Activated T-helper 17 cell treated with anti-CD3 and anti-CD28 coated beads, Interleukin-2, amount 50 U/mL, for 72 hours (primary cell): ENCODE measurements around the gene GREM1. TPM values are rescaled to one million over a fixed set of nuclear protein-coding genes. Genes with fewer than 3 reads are reported as not detected.
A peak's percentile ranks its signal among the peaks of the same experiment; 100 is the strongest.

ENCODE experiments used
- ATAC-seq: fragments of 150-1000 bp; cut with Tn5 transposase; replicated peaks from 2 replicates; pipeline ENCODE4 v1.10.0; 2021; ENCODE audit warnings: mild to moderate bottlenecking, moderate library complexity
- H3K27ac Mint-ChIP-seq: one replicate; pipeline ENCODE4 v1.8.0; 2022; ENCODE audit warnings: mixed read lengths
- H3K27me3 Mint-ChIP-seq: one replicate; pipeline ENCODE4 v1.8.0; 2022; ENCODE audit warnings: mixed read lengths
- H3K36me3 Mint-ChIP-seq: one replicate; pipeline ENCODE4 v1.8.0; 2022; ENCODE audit warnings: low read depth, mild to moderate bottlenecking, mixed read lengths
- H3K4me1 Mint-ChIP-seq: one replicate; pipeline ENCODE4 v1.8.0; 2022; ENCODE audit warnings: mixed read lengths
- H3K4me3 Mint-ChIP-seq: one replicate; pipeline ENCODE4 v1.8.0; 2022; ENCODE audit warnings: mild to moderate bottlenecking, mixed read lengths
- H3K9me3 Mint-ChIP-seq: one replicate; pipeline ENCODE4 v1.8.0; 2022; ENCODE audit warnings: mixed read lengths
- total RNA-seq, 2 donors: library from RNA; stranded (reverse); gene quantifications; one replicate each; pipeline ENCODE4 v1.2.3, GENCODE V29; 2022

The GREM1 gene
- total RNA-seq: not detected

DNA sequence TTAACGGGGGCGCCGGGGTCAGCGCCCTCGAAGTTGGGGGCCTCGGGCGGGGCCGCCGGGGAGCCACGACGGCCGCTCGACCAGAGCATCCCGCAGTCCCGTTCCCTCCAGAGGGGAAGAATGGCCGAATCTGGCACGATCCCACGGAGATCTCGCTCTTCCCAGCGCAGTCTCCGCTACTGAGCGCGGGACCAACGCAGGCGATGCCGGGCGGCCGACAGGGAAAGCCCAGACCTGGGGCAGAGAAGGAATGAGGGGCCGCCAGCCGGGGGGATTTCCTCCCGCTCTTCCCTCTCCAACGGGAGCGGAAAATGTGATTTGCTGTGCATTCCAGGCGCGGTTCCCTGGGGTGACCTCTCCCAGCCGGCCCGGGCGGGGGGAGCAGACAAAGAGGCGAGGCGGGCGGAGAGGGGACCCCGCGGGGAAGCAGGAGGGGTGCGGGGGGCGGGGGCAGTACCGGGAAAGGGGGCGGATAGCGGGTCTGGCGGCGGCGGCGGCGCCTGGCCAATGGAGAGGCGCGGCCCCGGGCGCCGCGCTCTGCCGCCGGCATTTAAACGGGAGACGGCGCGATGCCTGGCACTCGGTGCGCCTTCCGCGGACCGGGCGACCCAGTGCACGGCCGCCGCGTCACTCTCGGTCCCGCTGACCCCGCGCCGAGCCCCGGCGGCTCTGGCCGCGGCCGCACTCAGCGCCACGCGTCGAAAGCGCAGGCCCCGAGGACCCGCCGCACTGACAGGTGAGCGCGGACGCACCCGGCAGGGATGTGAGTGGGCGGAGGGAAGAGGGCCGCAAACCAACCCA is at the start of gene GREM1:
TSS of gene GREM1 (plus strand) at position 579 of the 801 bp plus-strand sequence. CDS start 12,687 bp downstream, outside the sequence.
- peak within 1 kb of the TSS; percentile 47 for H3K4me3 Mint-ChIP-seq
- H3K9me3 Mint-ChIP-seq: no peaks in the 10 kb centered on the region
- no peak within 1 kb of the TSS for H3K27ac Mint-ChIP-seq
- H3K27me3 Mint-ChIP-seq: peaks cover 50% of the 10 kb centered on the region
- no peaks in the 10 kb centered on the region for H3K36me3 Mint-ChIP-seq
- ATAC-seq: no peak
- no peaks in the 10 kb centered on the region for H3K4me1 Mint-ChIP-seq

DNA sequence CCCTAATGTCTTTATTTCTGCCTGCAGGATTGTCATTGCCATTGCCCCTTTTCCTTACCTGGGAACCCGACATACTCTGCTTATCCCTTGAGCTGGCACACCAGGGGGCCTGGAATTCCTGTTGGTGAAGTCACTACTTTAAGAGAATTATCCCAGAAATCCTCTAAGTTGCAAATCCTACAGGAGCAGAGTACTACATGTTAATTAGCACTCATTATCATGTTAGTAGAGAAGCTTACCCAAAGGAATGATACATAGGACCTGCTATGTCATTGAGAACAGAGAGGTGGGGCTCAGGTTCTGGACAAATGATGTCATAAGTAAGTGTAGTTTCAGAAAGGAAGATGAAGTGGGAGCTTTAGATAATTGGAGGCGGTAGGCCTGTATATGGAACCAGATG is 48.9 kb upstream of the GREM1 start:
- Mint-ChIP-seq H3K27ac (no peak overlapping the region), H3K27me3 (no peaks in the 10 kb centered on the region), H3K36me3 (no peaks in the 10 kb centered on the region), H3K9me3 (no peaks in the 10 kb centered on the region), H3K4me1 (no peaks in the 10 kb centered on the region), H3K4me3 (no peak overlapping the region)
- no peak for ATAC-seq

- no peak for ATAC-seq
- Mint-ChIP-seq H3K27me3 (no peaks in the 10 kb centered on the region), H3K4me1 (no peaks in the 10 kb centered on the region), H3K9me3 (no peaks in the 10 kb centered on the region), H3K36me3 (no peaks in the 10 kb centered on the region), H3K27ac (no peak overlapping the region), H3K4me3 (no peak overlapping the region)
Measured at GRCh38 chr15:32669896-32670611, 47.8 kb upstream of the GREM1 start.

GRCh38 chr15:32670623-32671022 is 47.2 kb upstream of the GREM1 start:
- H3K4me3 Mint-ChIP-seq: no peak overlapping the region
- H3K27ac Mint-ChIP-seq: no peak overlapping the region
- no peaks in the 10 kb centered on the region for H3K36me3 Mint-ChIP-seq
- no peaks in the 10 kb centered on the region for H3K27me3 Mint-ChIP-seq
- no peak for ATAC-seq
- H3K9me3 Mint-ChIP-seq: no peaks in the 10 kb centered on the region
- H3K4me1 Mint-ChIP-seq: no peaks in the 10 kb centered on the region

DNA sequence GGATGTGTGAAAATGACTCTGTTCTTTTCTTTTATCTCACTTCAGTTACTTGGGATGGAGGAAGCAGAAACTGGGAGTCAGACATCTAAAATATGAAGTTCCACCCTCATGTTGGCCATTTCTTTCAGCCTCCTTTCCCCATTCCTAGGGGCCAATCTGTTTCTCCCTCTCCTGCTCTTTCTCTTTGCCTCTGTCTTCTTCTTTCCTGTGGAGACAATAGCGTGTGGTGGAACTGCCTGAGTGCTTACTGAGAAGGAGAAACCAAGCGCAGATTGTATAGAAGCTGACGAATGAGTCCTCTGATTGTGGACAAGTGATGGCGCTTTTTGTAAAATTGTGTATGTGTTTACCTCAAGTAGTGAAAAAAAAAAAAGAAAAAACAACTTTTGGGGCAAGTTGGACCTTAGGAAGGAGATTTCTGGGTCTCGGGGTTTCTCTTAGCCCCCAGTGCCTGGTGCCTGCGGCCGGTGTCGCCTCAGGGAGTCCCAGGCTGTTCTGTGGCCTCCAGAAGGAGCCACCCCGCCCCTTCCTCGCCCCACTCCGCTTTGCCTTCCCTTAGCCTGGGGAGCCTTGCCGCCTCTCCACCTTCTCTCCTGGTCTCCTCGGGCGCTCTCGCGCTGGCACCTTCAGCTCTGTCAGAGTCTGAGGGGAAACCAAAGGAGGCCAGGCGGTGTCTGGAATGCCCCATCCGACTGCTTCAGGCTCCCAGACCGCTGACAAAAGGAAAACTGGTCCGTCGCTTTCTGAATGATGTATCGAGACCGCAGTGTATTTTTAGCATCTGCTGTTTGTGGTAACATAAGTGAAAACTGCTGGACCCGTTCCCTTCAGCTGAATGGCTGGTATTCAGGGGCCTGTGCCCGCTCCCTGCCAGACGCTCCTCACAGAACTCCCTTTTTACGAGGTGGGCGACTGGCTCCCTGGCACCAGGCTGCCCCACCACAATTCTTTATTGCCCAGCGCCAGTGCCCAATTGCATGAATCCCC is 46.2 kb upstream of the GREM1 start:
- Mint-ChIP-seq H3K4me3 (no peak overlapping the region), H3K27me3 (no peaks in the 10 kb centered on the region), H3K27ac (no peak overlapping the region), H3K36me3 (no peaks in the 10 kb centered on the region), H3K9me3 (no peaks in the 10 kb centered on the region), H3K4me1 (no peaks in the 10 kb centered on the region)
- no peak for ATAC-seq

DNA sequence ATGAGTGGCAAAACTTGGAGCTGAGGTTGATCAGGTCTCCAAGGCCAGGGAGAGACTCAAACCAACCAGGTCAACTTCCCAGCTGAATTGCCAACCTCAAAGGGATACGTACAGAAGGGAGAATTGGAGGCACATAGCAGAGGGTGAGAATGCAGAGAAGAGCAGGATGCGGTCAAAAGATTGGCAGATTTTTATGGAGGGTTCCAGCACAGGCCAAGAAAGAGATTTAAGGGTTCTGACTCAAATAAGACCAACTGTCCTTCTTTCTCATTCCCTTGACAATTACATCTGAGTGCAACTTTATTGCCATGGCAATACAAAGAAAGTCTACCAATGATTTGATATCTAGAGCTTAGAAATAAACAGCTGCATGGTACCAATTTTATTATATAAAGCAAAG is 43.1 kb upstream of the GREM1 start:
- Mint-ChIP-seq H3K9me3 (no peaks in the 10 kb centered on the region), H3K27me3 (no peaks in the 10 kb centered on the region), H3K27ac (no peak overlapping the region), H3K4me3 (no peak overlapping the region), H3K36me3 (no peaks in the 10 kb centered on the region), H3K4me1 (no peaks in the 10 kb centered on the region)
- no peak for ATAC-seq

DNA sequence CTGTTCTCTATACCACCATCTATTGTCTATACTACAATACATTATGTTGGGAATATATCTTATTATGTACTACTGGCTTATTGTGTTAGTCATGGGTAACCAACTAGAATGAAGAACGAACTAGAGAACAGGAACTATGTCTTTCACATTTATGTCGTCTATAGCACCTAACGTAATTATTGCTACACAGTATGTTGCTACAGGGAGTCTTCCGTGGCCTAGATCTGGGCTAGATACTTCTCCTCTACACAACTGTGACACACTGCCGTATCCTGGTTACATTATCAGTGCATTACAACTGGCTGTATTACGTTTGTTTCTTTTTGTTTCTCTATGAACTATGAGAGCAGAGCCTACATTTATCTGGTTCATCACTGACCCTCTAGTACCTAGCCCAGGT is 42.3 kb upstream of the GREM1 start:
- Mint-ChIP-seq H3K27ac (no peak overlapping the region), H3K36me3 (no peaks in the 10 kb centered on the region), H3K27me3 (no peaks in the 10 kb centered on the region), H3K4me1 (no peaks in the 10 kb centered on the region), H3K9me3 (no peaks in the 10 kb centered on the region), H3K4me3 (no peak overlapping the region)
- no peak for ATAC-seq

- Mint-ChIP-seq H3K4me1 (no peaks in the 10 kb centered on the region), H3K27ac (no peak overlapping the region), H3K36me3 (no peaks in the 10 kb centered on the region), H3K27me3 (no peaks in the 10 kb centered on the region), H3K9me3 (no peaks in the 10 kb centered on the region), H3K4me3 (no peak overlapping the region)
- no peak for ATAC-seq
Measured at GRCh38 chr15:32676169-32676568, 41.6 kb upstream of the GREM1 start.

DNA sequence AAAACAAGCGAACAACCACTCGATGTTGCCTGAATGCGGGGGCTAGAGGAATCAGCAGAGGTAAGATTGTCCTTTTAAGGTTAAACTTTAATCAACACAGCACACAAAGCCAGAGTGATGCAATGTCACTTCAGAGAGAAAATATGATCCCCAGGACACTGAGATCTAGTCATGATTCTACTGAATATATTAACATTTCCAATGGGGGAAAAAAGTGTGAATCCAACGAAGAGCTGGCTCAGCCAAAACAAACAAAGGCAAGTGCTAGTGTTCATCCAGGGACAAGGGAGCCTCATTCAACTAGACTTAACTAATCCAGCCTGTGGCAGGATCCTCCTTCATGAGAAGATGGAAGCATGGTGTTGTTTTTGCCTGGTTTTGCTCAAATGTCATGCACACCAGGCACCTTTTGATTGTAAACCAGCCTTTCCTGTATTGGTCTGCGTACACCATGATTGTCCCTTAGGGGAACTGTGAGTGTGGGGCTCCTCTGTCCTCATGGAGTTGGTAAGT is 40.5 kb upstream of the GREM1 start:
- no peak for ATAC-seq
- no peaks in the 10 kb centered on the region for H3K4me1 Mint-ChIP-seq
- H3K27me3 Mint-ChIP-seq: no peaks in the 10 kb centered on the region
- H3K4me3 Mint-ChIP-seq: no peak overlapping the region
- H3K36me3 Mint-ChIP-seq: no peaks in the 10 kb centered on the region
- H3K9me3 Mint-ChIP-seq: no peaks in the 10 kb centered on the region
- H3K27ac Mint-ChIP-seq: no peak overlapping the region

- Mint-ChIP-seq H3K27me3 (no peaks in the 10 kb centered on the region), H3K27ac (no peak overlapping the region), H3K9me3 (no peaks in the 10 kb centered on the region), H3K4me3 (no peak overlapping the region), H3K4me1 (no peaks in the 10 kb centered on the region), H3K36me3 (no peaks in the 10 kb centered on the region)
- ATAC-seq: no peak
Measured at GRCh38 chr15:32679298-32679690, 38.5 kb upstream of the GREM1 start.

- no peak for ATAC-seq
- no peak overlapping the region for H3K27ac Mint-ChIP-seq
Measured at GRCh38 chr15:32682569-32682968, 35.2 kb upstream of the GREM1 start.

DNA sequence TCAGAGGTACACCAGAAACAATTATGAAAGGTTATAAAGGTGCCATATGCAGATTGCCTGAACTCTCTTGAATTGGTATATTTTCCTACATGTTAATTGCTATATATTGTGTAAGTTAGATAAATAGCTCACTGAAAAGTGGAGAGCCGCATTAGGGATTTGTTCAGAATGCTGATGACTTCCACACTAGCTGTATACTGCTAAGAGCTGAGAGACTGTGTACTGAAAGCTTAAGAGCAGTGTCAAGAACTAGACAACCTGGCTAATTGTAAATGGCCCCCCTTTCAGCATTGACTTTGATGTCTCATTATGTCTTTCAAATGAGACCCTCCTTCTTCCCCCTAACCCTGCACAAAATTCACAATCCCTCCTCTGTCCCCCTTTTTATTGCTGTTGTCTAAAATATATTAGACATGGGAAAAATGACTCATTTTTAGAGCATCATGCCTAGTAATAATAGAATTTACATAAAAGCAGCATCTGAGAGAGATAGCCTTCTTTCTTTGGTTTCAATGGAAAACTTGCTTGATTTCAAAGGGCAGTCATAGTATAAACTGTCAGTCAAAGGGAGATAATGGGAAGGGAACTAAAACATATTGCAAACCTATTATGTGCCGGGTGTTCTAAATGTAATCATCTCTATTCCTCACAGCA is 34.7 kb upstream of the GREM1 start:
- peaks cover 4% of the 10 kb centered on the region for H3K9me3 Mint-ChIP-seq
- no peaks in the 10 kb centered on the region for H3K27me3 Mint-ChIP-seq
- ATAC-seq: no peak
- H3K4me1 Mint-ChIP-seq: no peaks in the 10 kb centered on the region
- no peaks in the 10 kb centered on the region for H3K36me3 Mint-ChIP-seq
- H3K4me3 Mint-ChIP-seq: no peak overlapping the region
- H3K27ac Mint-ChIP-seq: no peak overlapping the region

More at GRCh38 chr15:32682569-32682968, 35.2 kb upstream of the GREM1 start:
- Mint-ChIP-seq H3K27me3 (no peaks in the 10 kb centered on the region), H3K4me3 (no peak overlapping the region), H3K4me1 (no peaks in the 10 kb centered on the region), H3K36me3 (no peaks in the 10 kb centered on the region), H3K9me3 (peaks cover 4% of the 10 kb centered on the region)

GRCh38 chr15:32683906-32684584 is 33.8 kb upstream of the GREM1 start:
- H3K4me3 Mint-ChIP-seq: no peak overlapping the region
- ATAC-seq: peak; percentile 79
- no peaks in the 10 kb centered on the region for H3K27me3 Mint-ChIP-seq
- H3K9me3 Mint-ChIP-seq: peaks cover 4% of the 10 kb centered on the region
- H3K27ac Mint-ChIP-seq: no peak overlapping the region
- H3K4me1 Mint-ChIP-seq: no peaks in the 10 kb centered on the region
- H3K36me3 Mint-ChIP-seq: no peaks in the 10 kb centered on the region
